HG03095 (cell line): Measurements from ENCODE around the gene BRINP1.

Experiments used
- ATAC-seq: cut with Tn5 transposase; IDR thresholded peaks from one replicate; pipeline ENCODE4 v1.9.1; 2021; ENCODE audit warnings: moderate library complexity; ENCODE audit not compliant: unreplicated experiment

BRINP1 gene

GRCh38 chr9:119368681-119369581, at the start of gene BRINP1:
BRINP1 (minus strand) TSS chr9:119369435; CDS start chr9:119313355, 56,080 bp downstream.
- ATAC-seq: no peak

GRCh38 chr9:119418721-119419120, 49.5 kb upstream of the BRINP1 start:
- ATAC-seq: no peak

- ATAC-seq: no peak
These were observed 47.6 kb upstream of the BRINP1 start for GRCh38 chr9:119416793-119417192.

GRCh38 chr9:119412399-119412798, 43.2 kb upstream of the BRINP1 start:
- no peak for ATAC-seq

GRCh38 chr9:119409552-119409951, 40.3 kb upstream of the BRINP1 start:
- ATAC-seq: no peak

GRCh38 chr9:119400606-119401005, 31.4 kb upstream of the BRINP1 start:
- no peak for ATAC-seq

GRCh38 chr9:119398350-119398749, 29.1 kb upstream of the BRINP1 start:
- ATAC-seq: no peak

GRCh38 chr9:119391878-119392277, 22.6 kb upstream of the BRINP1 start:
- no peak for ATAC-seq

GRCh38 chr9:119375892-119376291, 6.7 kb upstream of the BRINP1 start:
- no peak for ATAC-seq

GRCh38 chr9:119372951-119373350, 3.7 kb upstream of the BRINP1 start:
- no peak for ATAC-seq

- no peak for ATAC-seq
These were observed 1.6 kb upstream of the BRINP1 start for GRCh38 chr9:119370816-119371215.

GRCh38 chr9:119369680-119370366, 588 bp upstream of the BRINP1 start:
- no peak for ATAC-seq

GRCh38 chr9:119368179-119368578, 1.1 kb downstream of the BRINP1 start:
- ATAC-seq: no peak

- ATAC-seq: no peak
These were observed 1.6 kb downstream of the BRINP1 start for GRCh38 chr9:119367683-119368075.

- no peak for ATAC-seq
These were observed 2.1 kb downstream of the BRINP1 start for GRCh38 chr9:119366909-119367682.

GRCh38 chr9:119365291-119366027, 3.8 kb downstream of the BRINP1 start:
- no peak for ATAC-seq

GRCh38 chr9:119360237-119360636, 9.0 kb downstream of the BRINP1 start:
- no peak for ATAC-seq

- ATAC-seq: no peak
These were observed 11.7 kb downstream of the BRINP1 start for GRCh38 chr9:119357336-119358096.

GRCh38 chr9:119349351-119349825, 19.8 kb downstream of the BRINP1 start:
- ATAC-seq: no peak
